GM12892 (cell line): Measurements from ENCODE around the gene C1orf141.

Experiments used
- DNase-seq: peaks from one replicate; pipeline ENCODE4 v3.0.0; 2011; ENCODE audit not compliant: insufficient read length
- FAIRE-seq: peaks from 2 replicates; lab custom pipeline; 2011; peaks lifted over from hg19 to GRCh38; lab: Jason Lieb, UNC
- POLR2A ChIP-seq: IDR thresholded peaks from 2 replicates; pipeline ENCODE4 v1.6.1; 2011; ENCODE audit warnings: low read depth, low read length, control low read depth
- POLR2AphosphoS5 ChIP-seq: IDR thresholded peaks from 2 replicates; pipeline ENCODE4 v1.6.1; 2011; ENCODE audit warnings: low read depth, low read length, control low read depth
- TAF1 ChIP-seq: IDR thresholded peaks from 2 replicates; pipeline ENCODE4 v1.6.1; 2011; ENCODE audit warnings: low read depth, mild to moderate bottlenecking, control low read depth, low read length, borderline replicate concordance

Gene C1orf141

GRCh38 chr1:67051196-67051595 lies 83.6 kb downstream of the C1orf141 start:
- TF ChIP-seq POLR2AphosphoS5 (no peak), TAF1 (no peak), POLR2A (no peak)
- DNase-seq (no peak), FAIRE-seq (no peak)

DNA sequence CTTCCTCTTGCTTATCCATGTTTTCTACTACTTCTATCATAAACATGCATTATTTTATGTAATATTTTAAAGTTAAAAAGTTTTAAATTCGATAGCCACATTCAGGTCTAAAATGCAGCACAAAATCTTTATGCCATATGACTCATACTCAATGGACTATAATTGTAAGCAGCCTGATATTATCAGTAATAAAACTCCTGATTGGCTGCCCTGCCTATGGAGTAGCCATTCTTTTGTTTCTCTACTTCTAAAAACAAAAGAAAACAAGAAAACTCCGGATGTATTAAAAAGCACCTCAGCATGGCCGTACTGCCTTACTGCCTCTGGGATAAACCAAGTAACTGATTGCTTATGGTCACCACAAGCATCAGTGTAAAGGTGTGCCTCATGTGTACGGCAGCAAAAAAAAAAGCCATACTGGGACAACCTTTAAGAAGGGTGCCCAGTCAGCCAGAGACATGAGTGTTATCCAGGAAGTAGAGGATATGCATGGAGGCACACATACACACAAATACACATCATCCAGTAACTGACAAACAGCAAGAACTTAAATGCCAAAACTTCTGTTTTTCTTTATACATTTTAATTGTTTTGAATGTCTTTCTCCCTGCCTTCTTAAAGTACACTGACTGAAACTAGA lies 90.0 kb downstream of the C1orf141 start:
- no peak for DNase-seq

GRCh38 chr1:67043366-67043765 lies 91.4 kb downstream of the C1orf141 start:
- DNase-seq (no peak), FAIRE-seq (no peak)
- TF ChIP-seq TAF1 (no peak), POLR2AphosphoS5 (no peak), POLR2A (no peak)

More for the DNA sequence above, 90.0 kb downstream of the C1orf141 start:
- no peak for FAIRE-seq
- TF ChIP-seq POLR2AphosphoS5: no peak
- TF ChIP-seq TAF1: no peak
- no peak for TF ChIP-seq POLR2A
